Kidney (tissue), 14 donors: ENCODE results near the gene GPR150. TPM values are rescaled to one million over a fixed set of nuclear protein-coding genes. Genes with fewer than 3 reads are reported as not detected.

Experiments used
- DNase-seq, 5 donors: peaks; one replicate each; pipeline ENCODE4 v3.0.0-alpha.2; 2013 to 2020
- FAIRE-seq: peaks from 2 replicates; lab custom pipeline; 2012; peaks lifted over from hg19 to GRCh38; lab: Jason Lieb, UNC
- H3K27ac ChIP-seq, 2 donors: one replicate each; pipeline ENCODE4 v1.7.0; 2013; ENCODE audit warnings: low read depth in 2 of 2, low read length in 2 of 2, inconsistent platforms in 1 of 2
- H3K27me3 ChIP-seq: one replicate; pipeline ENCODE4 v1.7.1; 2013; ENCODE audit warnings: low read length, inconsistent platforms; ENCODE audit not compliant: control insufficient read depth, insufficient read depth
- H3K36me3 ChIP-seq, 3 donors: one replicate each; pipeline versions ENCODE4 v1.7.0 to v1.7.1; 2013; ENCODE audit warnings: low read length in 3 of 3, control low read depth in 1 of 3, inconsistent platforms in 1 of 3; ENCODE audit not compliant: insufficient read depth in 3 of 3, control insufficient read depth in 2 of 3
- H3K4me1 ChIP-seq, 3 donors: one replicate each; pipeline versions ENCODE4 v1.7.0 to v1.7.1; 2013; ENCODE audit warnings: low read length in 3 of 3, inconsistent platforms in 1 of 3, low read depth in 1 of 3; ENCODE audit not compliant: control insufficient read depth in 2 of 3, insufficient read depth in 2 of 3
- H3K4me3 ChIP-seq, 3 donors: one replicate each; pipeline versions ENCODE4 v1.7.0 to v1.8.1; 2013; ENCODE audit warnings: low read length in 3 of 3, control low read depth in 1 of 3, inconsistent platforms in 1 of 3
- H3K9ac ChIP-seq, 3 donors: one replicate each; pipeline versions ENCODE4 v1.7.0 to v1.7.1; 2013; ENCODE audit warnings: low read length in 3 of 3, control low read depth in 1 of 3, inconsistent platforms in 1 of 3
- H3K9me3 ChIP-seq, 3 donors: one replicate each; pipeline versions ENCODE4 v1.7.0 to v1.7.1; 2013; ENCODE audit warnings: low read length in 3 of 3, control low read depth in 1 of 3, inconsistent platforms in 1 of 3; ENCODE audit not compliant: control insufficient read depth in 2 of 3, insufficient read depth in 1 of 3
- intact Hi-C: fragments of 100-400 bp; cut with DNase I; formaldehyde crosslinking; loops from one replicate; pipeline ENCODE4 v1.11.1; 2022
- polyA plus RNA-seq: library from polyadenylated mRNA; stranded (reverse); fragments of 350-450 nt; fragmentation: Illumina TruSeq; extraction: RNeasy Lipid Tissue Mini Kit (QIAGEN cat#74804); gene quantifications from one replicate; pipeline ENCODE4 v1.2.3, GENCODE V29; 2014; ENCODE audit warnings: low read depth, low replicate concordance; ENCODE audit not compliant: insufficient read depth
- total RNA-seq: library from RNA; stranded (reverse); fragmentation: NEBNext Ultra II Directional; extraction: Animal tissue kit (Norgen Biotek cat#: 25700); gene quantifications from one replicate; pipeline ENCODE4 v1.2.1, GENCODE V29; 2021
- TF ChIP-seq, protein P1 (sequence below): IDR thresholded peaks from 3 replicates; pipeline ENCODE4 v1.5.1; 2012; ENCODE audit warnings: mild to moderate bottlenecking, moderate library complexity, borderline replicate concordance; ENCODE audit not compliant: insufficient read depth; ENCODE audit errors: extremely low read depth
- donor health status: control.
- donor health status: control.
- donor health status: control.
- donor health status: control.
- donor health status: control.
- donor health status: DM: yes; HTN: yes; CAD: no.
- donor health status: Normal renal cell carcinoma (clear cell type).

Gene GPR150
- total and polyA plus RNA-seq, 2 donors from 2014 or later, result 0.16 to 0.19 TPM

DNA sequence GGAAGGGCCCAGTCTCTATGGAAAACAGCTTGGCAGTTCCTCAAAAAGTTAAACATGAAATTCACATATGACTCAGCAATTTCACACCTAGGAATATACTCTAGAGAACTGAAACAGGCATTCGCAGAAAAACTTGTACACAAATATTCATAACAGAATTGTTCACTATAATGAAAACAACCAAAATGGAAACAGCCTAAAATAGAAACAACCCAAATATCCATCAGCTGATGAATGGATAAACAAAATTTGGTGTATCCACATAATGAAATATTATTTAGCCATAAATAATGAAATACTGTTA lies 4.8 kb upstream of the GPR150 start:
- intact Hi-C loops, result no loop called here
- FAIRE-seq, result no peak

DNA sequence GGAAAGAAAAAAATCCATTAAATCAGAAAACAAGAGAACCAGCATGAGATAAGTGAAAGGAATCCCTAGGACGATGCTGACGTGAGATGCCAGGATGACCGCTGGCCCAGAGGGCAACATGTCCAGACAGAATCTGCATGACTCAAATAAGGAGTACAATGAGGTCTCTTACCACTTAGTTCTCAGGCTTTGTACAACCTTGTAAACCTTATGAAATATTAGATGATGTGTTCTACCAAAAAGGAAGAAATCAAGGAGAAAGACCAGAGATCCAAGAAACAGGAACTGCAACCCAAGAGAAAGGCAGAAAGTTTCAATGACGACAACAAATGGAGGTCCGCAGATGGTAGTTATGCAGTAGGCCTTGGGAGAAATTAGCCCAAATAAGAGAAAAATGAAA lies 2.8 kb upstream of the GPR150 start:
- Histone ChIP-seq H3K4me3 (no peak overlapping the region), H3K36me3 (no peaks in the 10 kb centered on the region), H3K9me3 (no peaks in the 10 kb centered on the region), H3K9ac (no peak overlapping the region), H3K4me1 (peaks cover 0 to 4% (median 0%) of the 10 kb centered on the region in 3 donors), H3K27ac (no peak overlapping the region), H3K27me3 (peaks cover 6% of the 10 kb centered on the region)
- no peak for DNase-seq
- FAIRE-seq, result no peak
- intact Hi-C loops, result no loop called here
- TF ChIP-seq, protein P1, sequence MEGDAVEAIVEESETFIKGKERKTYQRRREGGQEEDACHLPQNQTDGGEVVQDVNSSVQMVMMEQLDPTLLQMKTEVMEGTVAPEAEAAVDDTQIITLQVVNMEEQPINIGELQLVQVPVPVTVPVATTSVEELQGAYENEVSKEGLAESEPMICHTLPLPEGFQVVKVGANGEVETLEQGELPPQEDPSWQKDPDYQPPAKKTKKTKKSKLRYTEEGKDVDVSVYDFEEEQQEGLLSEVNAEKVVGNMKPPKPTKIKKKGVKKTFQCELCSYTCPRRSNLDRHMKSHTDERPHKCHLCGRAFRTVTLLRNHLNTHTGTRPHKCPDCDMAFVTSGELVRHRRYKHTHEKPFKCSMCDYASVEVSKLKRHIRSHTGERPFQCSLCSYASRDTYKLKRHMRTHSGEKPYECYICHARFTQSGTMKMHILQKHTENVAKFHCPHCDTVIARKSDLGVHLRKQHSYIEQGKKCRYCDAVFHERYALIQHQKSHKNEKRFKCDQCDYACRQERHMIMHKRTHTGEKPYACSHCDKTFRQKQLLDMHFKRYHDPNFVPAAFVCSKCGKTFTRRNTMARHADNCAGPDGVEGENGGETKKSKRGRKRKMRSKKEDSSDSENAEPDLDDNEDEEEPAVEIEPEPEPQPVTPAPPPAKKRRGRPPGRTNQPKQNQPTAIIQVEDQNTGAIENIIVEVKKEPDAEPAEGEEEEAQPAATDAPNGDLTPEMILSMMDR, result no peak

More for the DNA sequence above, 4.8 kb upstream of the GPR150 start:
- H3K27ac ChIP-seq, result no peak overlapping the region
- no peak overlapping the region for H3K4me3 ChIP-seq
- H3K36me3 ChIP-seq, result no peaks in the 10 kb centered on the region
- H3K9me3 ChIP-seq, result no peaks in the 10 kb centered on the region
- H3K4me1 ChIP-seq, result peaks cover 0 to 4% (median 0%) of the 10 kb centered on the region in 3 donors
- H3K27me3 ChIP-seq, result peaks cover 6% of the 10 kb centered on the region
- TF ChIP-seq, protein P1, result no peak
- no peak overlapping the region for H3K9ac ChIP-seq
- no peak for DNase-seq

DNA sequence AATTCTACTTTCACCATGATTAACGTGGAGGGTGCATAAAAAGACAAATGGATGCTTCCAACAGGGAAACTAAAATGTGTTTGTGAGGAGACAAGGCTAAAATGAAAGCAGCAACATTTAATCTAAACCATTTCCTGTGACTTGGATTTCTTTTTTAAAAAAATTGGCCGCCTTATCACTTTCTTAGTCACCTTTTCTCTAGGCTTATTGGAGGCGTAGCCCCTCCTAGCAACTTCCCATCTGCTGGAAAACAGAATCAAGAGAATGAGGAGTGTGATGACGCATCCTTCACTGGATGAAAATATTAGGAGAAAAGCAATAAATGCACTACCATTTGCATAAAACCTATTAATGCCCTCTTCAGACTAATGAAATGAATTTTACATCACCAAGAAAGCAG lies 791 bp upstream of the GPR150 start:
- peaks cover 0 to 4% (median 0%) of the 10 kb centered on the region in 3 donors for H3K4me1 ChIP-seq
- H3K9me3 ChIP-seq, result no peaks in the 10 kb centered on the region
- TF ChIP-seq, protein P1, result no peak
- peak overlapping the region in 1 of 3 donors; percentile 57 for H3K4me3 ChIP-seq
- FAIRE-seq, result no peak
- intact Hi-C loops, result no loop called here
- peaks cover 6% of the 10 kb centered on the region for H3K27me3 ChIP-seq
- H3K36me3 ChIP-seq, result no peaks in the 10 kb centered on the region
- H3K27ac ChIP-seq, result no peak overlapping the region
- no peak overlapping the region for H3K9ac ChIP-seq
- DNase-seq, result no peak

DNA sequence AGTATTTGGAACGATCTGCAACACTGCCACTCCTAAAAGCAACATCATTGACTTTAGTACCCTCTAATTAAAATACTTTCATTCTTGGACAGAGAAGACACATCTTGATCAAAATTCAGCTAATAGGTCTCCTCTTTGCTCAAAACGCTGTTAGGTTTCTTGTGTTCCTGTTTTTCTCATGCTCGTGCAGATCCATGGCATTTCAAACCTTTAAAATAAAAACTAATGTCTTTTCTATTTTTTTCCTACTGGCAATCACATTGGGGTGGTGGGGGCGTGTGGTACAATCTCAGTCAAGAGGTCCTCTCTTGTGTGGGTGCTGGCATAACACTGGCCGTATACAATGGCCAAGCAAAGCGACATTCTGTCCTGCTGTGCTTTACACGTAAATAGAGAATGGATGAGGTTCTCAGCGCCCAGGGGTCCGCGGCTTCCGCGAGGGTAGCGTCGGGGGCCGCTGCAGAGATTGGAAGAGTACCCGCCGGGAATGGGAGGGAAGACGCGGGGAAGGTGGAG lies 315 bp upstream of the GPR150 start:
- Histone ChIP-seq H3K27me3 (peaks cover 6% of the 10 kb centered on the region), H3K27ac (no peak overlapping the region), H3K9me3 (no peaks in the 10 kb centered on the region), H3K36me3 (no peaks in the 10 kb centered on the region), H3K4me1 (peaks cover 0 to 4% (median 0%) of the 10 kb centered on the region in 3 donors), H3K9ac (no peak overlapping the region), H3K4me3 (peak overlapping the region; percentile 45 to 65 (median 57))
- FAIRE-seq (no peak), DNase-seq (peak in 1 of 5 donors; percentile 36)
- intact Hi-C loops, result no loop called here
- TF ChIP-seq, protein P1, result no peak
